ENCODE data around the gene MUC5AC. TPM values are rescaled to one million over a fixed set of nuclear protein-coding genes. Genes with fewer than 3 reads are reported as not detected.
"Not testable (repeated sequence)": the region's sequence is repeated elsewhere in the genome, so short reads cannot be mapped to it uniquely, and the experiment has no call there.

MUC5AC gene
- polyA plus RNA-seq (ENCODE audit: insufficient read length in 4 of 4) = under 1 TPM in 3 of 4 donors, not detected in 1; 0.01 to 0.18 (median 0.02) TPM

- DNase-seq (ENCODE audit: low read depth in 4 of 4, low spot score in 3 of 4) = no peak
Measured at GRCh38 chr11:1157645-1158591, at the start of gene MUC5AC. Gene MUC5AC (plus strand): TSS chr11:1157953. CDS start chr11:1158000, 47 bp downstream.

DNA sequence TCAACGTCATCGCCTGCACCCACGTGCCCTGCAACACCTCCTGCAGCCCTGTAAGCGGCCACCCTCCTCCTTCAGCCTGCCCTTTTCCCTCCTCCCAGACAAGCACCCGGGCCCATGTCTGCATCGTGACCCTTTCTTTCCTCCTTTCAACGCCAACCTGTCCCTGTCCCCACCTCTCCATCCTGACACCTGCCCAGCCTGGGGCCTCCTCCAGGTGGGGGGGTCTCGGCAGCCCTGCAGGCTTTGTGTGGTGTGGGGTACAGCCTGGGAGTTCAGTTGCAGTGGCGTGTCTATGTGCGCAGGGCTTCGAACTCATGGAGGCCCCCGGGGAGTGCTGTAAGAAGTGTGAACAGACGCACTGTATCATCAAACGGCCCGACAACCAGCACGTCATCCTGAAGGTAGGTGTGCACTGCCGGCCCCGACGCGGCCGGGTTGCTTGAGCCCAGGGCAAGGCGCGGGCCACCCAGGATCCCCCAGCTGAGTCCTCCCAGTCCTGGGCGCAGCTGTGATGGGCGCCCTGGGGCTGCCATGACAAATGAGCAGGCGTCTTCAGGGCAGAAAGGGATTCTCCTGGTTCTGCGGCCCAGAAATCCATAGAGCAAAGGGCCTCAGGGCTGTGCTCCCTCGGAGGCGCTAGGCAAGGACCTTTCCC is 49.4 kb upstream of the MUC5AC start:
- DNase-seq (ENCODE audit: low read depth in 4 of 4, low spot score in 3 of 4) = no peak

DNA sequence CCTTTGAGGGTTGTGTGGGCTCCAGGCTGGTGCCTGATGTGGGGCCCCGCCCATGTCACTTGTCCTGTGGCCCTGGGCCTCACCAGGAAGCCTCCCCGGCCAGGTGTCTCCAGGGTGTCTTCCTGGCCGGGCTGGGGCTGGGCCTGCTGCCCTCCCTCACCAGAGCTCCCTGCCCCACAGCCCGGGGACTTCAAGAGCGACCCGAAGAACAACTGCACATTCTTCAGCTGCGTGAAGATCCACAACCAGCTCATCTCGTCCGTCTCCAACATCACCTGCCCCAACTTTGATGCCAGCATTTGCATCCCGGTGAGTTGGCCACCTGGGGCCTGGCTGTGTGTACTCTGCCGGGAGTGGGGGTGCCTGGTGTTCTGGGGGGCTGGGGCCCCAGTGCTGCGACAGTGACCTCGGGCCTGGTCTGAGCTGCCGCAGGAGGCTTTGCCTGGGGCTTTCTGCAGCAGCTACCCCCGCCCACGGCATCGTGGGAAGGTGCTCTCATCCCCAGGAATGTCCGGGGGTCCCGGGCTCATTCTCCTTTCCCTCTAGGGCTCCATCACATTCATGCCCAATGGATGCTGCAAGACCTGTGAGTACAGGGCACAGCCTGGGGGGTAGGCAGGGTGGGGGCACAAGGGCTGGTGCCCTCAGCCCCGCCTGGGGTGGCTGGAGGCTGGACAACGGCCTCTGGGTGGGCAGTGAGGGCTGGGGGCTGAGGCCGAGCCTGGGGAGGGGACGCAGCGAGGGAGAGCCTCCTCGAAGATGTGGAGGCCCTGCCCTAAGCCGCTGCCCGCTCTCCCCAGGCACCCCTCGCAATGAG is 48.4 kb upstream of the MUC5AC start:
- DNase-seq (ENCODE audit: low read depth in 4 of 4, low spot score in 3 of 4) = no peak

GRCh38 chr11:1109918-1110705 is 47.6 kb upstream of the MUC5AC start:
- no peak for DNase-seq (ENCODE audit: low read depth in 4 of 4, low spot score in 3 of 4)

GRCh38 chr11:1111545-1112212 is 46.1 kb upstream of the MUC5AC start:
- no peak for DNase-seq (ENCODE audit: low read depth in 4 of 4, low spot score in 3 of 4)

DNA sequence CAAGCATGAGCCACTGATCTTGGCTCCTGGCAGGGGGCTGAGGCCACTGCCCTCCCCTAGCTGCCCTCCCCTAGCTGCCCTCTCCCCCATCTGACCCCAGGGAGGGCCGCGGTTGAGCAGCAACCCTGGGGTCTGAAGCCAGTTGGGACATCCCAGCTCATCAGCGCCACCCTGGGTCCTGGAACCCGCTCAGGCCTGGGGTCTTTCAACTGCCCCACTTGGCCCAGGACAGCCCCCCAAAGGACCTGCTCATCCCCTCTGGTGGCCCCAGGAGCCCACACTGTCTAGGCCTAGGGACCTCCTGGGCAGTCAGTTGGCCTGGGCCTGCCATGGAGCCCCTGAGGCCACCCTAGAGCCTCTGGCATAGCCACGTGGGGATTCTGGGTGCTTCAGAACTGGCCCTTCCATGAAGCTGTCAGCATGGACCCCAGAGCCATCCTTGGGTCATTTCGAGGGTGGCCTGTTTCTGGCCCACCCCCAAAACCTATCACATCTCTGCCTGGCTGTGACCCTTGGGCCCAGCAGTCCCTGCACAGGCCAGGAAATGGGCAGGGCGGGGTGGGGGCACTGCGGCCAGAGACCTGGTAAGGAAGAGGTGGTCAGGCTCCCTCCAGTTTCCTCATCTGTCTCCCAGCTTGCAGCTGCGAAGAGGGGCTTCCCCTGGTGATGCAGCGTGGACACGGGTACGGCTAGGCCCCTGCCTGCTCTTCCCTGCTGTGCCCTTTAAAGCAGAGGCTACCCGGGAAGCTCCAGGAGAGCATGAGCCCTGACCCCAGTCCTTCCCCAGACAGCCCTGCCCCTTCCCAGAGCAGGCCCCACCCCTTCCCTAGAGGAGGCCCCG is 45.2 kb upstream of the MUC5AC start:
- no peak for DNase-seq (ENCODE audit: low read depth in 4 of 4, low spot score in 3 of 4)

DNA sequence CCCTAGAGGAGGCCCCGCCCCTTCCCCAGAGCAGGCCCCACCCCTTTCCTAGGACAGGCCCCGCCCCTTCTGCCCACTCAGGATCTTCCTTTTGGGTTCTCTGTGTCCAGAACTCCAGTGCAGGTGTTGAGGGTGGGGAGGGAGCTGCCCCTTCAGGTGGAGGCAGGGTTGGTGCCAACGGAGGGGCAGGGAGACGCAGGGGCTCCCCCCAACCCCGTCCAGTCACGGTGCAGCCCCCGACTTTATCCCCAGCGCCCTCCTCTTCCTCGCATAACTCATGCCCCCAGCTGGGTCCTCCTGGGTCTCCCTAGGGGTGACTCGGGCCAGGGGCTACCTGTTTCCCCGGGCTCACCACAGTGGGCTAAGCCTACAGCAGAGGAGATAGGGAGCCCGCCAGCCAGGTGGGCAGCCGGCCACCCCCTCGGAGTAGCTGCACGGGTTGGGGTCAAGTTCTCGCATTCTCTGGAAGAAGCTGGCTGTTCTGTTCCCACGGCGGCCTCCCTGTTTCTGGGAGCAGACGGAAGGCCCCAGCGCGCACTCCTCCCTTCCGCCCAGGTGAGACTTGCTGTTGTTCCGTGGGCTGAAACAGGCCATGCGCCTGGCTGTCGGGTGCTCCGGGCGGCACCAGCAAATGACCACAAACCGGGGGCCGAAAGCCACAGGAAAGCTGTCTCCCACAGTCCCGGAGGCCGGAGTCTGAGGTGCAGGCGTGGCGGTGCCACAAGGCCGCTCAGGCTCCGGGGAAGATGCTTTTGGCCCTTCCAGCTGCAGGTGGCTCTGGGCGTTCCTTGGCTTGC is 44.1 kb upstream of the MUC5AC start:
- no peak for DNase-seq (ENCODE audit: low read depth in 4 of 4, low spot score in 3 of 4)

- not testable (repeated sequence) for DNase-seq (ENCODE audit: low read depth in 4 of 4, low spot score in 3 of 4)
Measured at GRCh38 chr11:1115292-1115691, 42.5 kb upstream of the MUC5AC start.

DNA sequence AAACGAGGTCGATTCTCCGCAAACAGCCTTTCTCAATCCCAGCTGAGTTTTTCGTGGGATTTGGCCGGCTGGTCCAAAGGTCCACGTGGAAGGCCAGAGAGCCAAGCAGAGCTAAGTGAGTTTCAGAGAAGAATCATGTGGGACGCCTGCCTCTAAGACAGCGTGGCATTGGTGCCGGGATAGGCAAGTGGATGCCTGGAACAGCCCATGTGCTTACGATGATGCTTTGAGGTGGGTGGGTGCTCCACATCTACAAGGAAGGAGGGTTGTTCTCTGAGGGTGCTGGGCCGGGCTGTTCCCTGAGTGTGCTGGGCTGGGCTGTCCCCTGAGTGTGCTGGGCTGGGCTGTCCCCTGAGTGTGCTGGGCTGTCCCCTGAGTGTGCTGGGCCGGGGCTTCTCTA is 41.6 kb upstream of the MUC5AC start:
- DNase-seq (ENCODE audit: low read depth in 4 of 4, low spot score in 3 of 4) = no peak

- DNase-seq (ENCODE audit: low read depth in 4 of 4, low spot score in 3 of 4) = no peak
Measured at GRCh38 chr11:1116666-1117390, 40.9 kb upstream of the MUC5AC start.

GRCh38 chr11:1117992-1118391 is 39.8 kb upstream of the MUC5AC start:
- no peak for DNase-seq (ENCODE audit: low read depth in 4 of 4, low spot score in 3 of 4)

- no peak for DNase-seq (ENCODE audit: low read depth in 4 of 4, low spot score in 3 of 4)
Measured at GRCh38 chr11:1118755-1119603, 38.8 kb upstream of the MUC5AC start.

DNA sequence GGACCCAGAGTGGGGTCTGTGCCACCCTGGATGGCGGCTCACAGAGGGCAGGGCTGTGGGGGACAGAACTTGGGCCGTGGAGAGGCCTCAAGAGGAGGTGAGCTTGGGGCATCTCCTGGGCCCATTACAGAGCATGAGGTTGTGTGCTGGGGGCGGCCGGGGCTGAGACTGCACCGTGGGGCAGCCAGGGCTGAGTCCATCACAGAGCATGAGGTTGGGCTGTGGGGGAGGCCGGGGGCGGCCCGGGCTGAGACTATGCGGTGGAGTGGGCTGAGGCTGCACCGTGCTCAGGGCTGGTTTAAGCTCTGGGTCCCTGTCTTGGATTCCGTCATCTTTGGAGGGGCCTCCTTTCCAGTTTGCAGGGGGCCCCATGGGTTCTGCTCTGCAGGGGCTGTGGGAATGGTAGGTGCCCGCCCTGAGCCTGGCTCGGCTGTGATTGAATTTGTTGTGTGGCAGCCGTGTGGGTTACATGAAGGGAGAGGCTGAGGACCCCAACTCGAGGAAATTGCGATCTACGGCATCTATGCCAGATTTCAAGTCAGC is 38.1 kb upstream of the MUC5AC start:
- no peak for DNase-seq (ENCODE audit: low read depth in 4 of 4, low spot score in 3 of 4)

GRCh38 chr11:1120532-1121330 is 37.0 kb upstream of the MUC5AC start:
- DNase-seq (ENCODE audit: low read depth in 4 of 4, low spot score in 3 of 4) = no peak

DNA sequence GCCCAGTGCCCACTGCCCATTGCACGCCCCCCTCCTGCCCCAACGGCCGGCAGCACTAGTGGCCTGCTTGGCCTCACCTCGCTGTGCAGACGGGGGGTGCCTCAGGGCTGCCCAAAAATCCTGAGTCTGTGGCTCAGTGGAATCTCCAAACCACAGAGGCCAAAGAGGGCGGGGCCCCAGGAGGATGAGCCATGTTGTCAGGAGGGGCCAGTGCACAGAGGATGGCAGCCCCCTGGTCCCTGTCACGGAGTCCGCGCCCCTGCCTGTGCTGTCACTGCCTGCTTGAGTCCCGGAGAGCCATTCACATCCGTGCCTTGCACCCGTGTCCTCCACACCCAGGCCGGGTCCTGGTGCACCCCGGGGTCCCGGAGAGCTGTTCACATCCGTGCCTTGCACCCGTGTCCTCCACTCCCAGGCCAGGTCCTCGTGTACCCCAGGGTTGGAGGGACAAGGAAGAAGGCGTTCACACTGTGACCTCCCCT is 36.4 kb upstream of the MUC5AC start:
- DNase-seq (ENCODE audit: low read depth in 4 of 4, low spot score in 3 of 4) = no peak
